ENCODE results near the gene PSMD14. TPM values are rescaled to one million over a fixed set of nuclear protein-coding genes. Genes with fewer than 3 reads are reported as not detected.

The PSMD14 gene
- total RNA-seq, 1 experiment from 2014 or later, result 81.1 TPM

DNA sequence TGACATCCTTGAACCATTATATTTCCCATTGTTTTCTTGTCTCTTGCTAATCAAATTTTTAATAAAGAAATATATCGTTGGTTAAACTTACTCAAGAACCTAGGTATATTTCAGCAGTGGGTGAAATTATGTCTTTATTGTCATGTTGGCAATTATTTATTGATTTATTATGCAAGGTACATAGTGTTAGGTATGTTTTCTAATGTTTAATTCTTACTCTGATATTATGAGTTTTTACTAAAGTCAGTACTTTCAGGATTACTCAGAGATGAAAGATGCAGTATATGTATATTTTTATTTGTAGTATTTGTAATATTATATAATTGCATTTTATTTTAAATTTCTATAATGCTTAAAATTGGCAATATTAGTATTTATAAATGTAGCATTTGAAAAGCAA is 46.9 kb downstream of the PSMD14 start:
- peaks cover 9% of the 10 kb centered on the region for H3K4me1 ChIP-seq
- POLR2A ChIA-PET, result no interaction called here
- Mint-ChIP-seq H3K27ac (ENCODE audit: unreplicated experiment) (no peak overlapping the region), H3K4me1 (ENCODE audit: low read depth, unreplicated experiment) (peaks cover 23% of the 10 kb centered on the region), H3K27me3 (ENCODE audit: insufficient read depth, unreplicated experiment) (no peaks in the 10 kb centered on the region), H3K9me3 (ENCODE audit: unreplicated experiment) (no peaks in the 10 kb centered on the region), H3K36me3 (ENCODE audit: insufficient read depth, unreplicated experiment) (no peaks in the 10 kb centered on the region), H3K4me3 (ENCODE audit: unreplicated experiment) (no peak overlapping the region)
- no peaks in the 10 kb centered on the region for H3K27me3 ChIP-seq (replicated peaks; ENCODE audit: control insufficient read depth, insufficient read depth, low read length)
- no peaks in the 10 kb centered on the region for H3K36me3 ChIP-seq (ENCODE audit: control insufficient read depth, insufficient read depth, low read length)
- H3K9me3 ChIP-seq, result no peaks in the 10 kb centered on the region; the same call in 1 of the 2 replicates
- H3K4me3 ChIP-seq (ENCODE audit: low read depth, low read length), result no peak overlapping the region
- intact Hi-C loops (cut with micrococcal nuclease; ENCODE audit: unreplicated experiment), result no loop called here
- TF ChIP-seq, protein P1, sequence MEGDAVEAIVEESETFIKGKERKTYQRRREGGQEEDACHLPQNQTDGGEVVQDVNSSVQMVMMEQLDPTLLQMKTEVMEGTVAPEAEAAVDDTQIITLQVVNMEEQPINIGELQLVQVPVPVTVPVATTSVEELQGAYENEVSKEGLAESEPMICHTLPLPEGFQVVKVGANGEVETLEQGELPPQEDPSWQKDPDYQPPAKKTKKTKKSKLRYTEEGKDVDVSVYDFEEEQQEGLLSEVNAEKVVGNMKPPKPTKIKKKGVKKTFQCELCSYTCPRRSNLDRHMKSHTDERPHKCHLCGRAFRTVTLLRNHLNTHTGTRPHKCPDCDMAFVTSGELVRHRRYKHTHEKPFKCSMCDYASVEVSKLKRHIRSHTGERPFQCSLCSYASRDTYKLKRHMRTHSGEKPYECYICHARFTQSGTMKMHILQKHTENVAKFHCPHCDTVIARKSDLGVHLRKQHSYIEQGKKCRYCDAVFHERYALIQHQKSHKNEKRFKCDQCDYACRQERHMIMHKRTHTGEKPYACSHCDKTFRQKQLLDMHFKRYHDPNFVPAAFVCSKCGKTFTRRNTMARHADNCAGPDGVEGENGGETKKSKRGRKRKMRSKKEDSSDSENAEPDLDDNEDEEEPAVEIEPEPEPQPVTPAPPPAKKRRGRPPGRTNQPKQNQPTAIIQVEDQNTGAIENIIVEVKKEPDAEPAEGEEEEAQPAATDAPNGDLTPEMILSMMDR (IDR thresholded peaks at IDR 0.05; ENCODE audit: insufficient read depth in 1 of 2, low read depth in 1 of 2, low read length in 1 of 2, severe bottlenecking in 1 of 2, unreplicated experiment in 1 of 2), result no peak
- CTCF ChIA-PET, result no interaction called here
- no TSS peak for BruUV-seq (replicated peaks)
- no peak for DNase-seq

DNA sequence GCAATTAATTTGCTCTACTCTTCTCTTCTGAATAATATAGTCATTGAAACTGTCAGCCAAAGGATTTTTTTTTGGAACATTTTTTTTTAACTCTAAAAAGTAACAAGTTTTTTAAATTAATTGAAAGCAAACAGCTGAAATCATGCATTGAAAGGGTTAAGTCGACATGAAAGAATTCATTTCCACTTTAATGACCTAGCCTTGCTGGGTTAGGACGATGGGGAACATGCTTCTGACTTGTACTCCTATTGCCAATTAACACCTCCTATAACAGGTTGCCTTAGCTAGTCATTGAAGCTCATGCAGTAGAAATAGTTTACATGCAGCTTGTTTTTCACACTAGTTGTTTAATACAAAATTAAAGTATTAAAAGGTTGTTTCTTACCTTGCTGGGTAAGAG is 47.8 kb downstream of the PSMD14 start:
- H3K27ac Mint-ChIP-seq (ENCODE audit: unreplicated experiment), result no peak overlapping the region
- H3K27me3 Mint-ChIP-seq (ENCODE audit: insufficient read depth, unreplicated experiment), result no peaks in the 10 kb centered on the region
- intact Hi-C loops (cut with micrococcal nuclease; ENCODE audit: unreplicated experiment), result no loop called here
- peaks cover 7% of the 10 kb centered on the region for H3K4me1 ChIP-seq
- ChIA-PET POLR2A (no interaction called here), CTCF (no interaction called here)
- no peaks in the 10 kb centered on the region for H3K27me3 ChIP-seq (replicated peaks; ENCODE audit: control insufficient read depth, insufficient read depth, low read length)
- H3K36me3 Mint-ChIP-seq (ENCODE audit: insufficient read depth, unreplicated experiment), result no peaks in the 10 kb centered on the region
- no peak for DNase-seq
- TF ChIP-seq, protein P1 (IDR thresholded peaks at IDR 0.05; ENCODE audit: insufficient read depth in 1 of 2, low read depth in 1 of 2, low read length in 1 of 2, severe bottlenecking in 1 of 2, unreplicated experiment in 1 of 2), result no peak
- no peaks in the 10 kb centered on the region for H3K36me3 ChIP-seq (ENCODE audit: control insufficient read depth, insufficient read depth, low read length)
- H3K4me3 ChIP-seq (ENCODE audit: low read depth, low read length), result no peak overlapping the region
- H3K9me3 Mint-ChIP-seq (ENCODE audit: unreplicated experiment), result no peaks in the 10 kb centered on the region
- H3K9me3 ChIP-seq, result no peaks in the 10 kb centered on the region; the same call in 1 of the 2 replicates
- BruUV-seq (replicated peaks), result no TSS peak
- H3K4me3 Mint-ChIP-seq (ENCODE audit: unreplicated experiment), result no peak overlapping the region
- H3K4me1 Mint-ChIP-seq (ENCODE audit: low read depth, unreplicated experiment), result peaks cover 17% of the 10 kb centered on the region

DNA sequence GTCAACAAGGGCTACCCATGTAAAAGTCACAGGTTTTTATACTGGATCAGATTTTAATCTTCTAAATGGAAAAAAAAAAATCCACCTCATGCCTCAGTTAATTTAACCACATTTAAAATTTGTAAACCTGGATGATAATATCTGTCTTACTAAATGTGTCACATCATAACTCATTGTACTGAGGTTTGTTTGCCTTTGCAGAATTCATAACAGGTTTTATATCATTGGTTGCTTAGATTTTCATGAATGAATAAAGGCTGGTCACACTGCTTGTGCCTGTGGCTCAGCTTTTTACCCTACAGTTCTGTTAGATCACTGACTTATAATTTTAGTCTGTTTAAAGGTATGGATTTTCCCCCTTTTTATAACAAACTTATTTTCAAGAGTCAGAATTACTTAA is 48.9 kb downstream of the PSMD14 start:
- H3K27me3 ChIP-seq (replicated peaks; ENCODE audit: control insufficient read depth, insufficient read depth, low read length), result no peaks in the 10 kb centered on the region
- ChIA-PET CTCF (no interaction called here), POLR2A (no interaction called here)
- H3K4me3 Mint-ChIP-seq (ENCODE audit: unreplicated experiment), result no peak overlapping the region
- H3K27me3 Mint-ChIP-seq (ENCODE audit: insufficient read depth, unreplicated experiment), result no peaks in the 10 kb centered on the region
- peaks cover 3% of the 10 kb centered on the region for H3K9me3 Mint-ChIP-seq (ENCODE audit: unreplicated experiment)
- BruUV-seq (replicated peaks), result no TSS peak
- peaks cover 7% of the 10 kb centered on the region for H3K4me1 Mint-ChIP-seq (ENCODE audit: low read depth, unreplicated experiment)
- no peak overlapping the region for H3K4me3 ChIP-seq (ENCODE audit: low read depth, low read length)
- no peaks in the 10 kb centered on the region for H3K36me3 Mint-ChIP-seq (ENCODE audit: insufficient read depth, unreplicated experiment)
- TF ChIP-seq, protein P1 (IDR thresholded peaks at IDR 0.05; ENCODE audit: insufficient read depth in 1 of 2, low read depth in 1 of 2, low read length in 1 of 2, severe bottlenecking in 1 of 2, unreplicated experiment in 1 of 2), result no peak
- peaks cover 5% of the 10 kb centered on the region; the same call in 1 of the 2 replicates for H3K9me3 ChIP-seq
- H3K36me3 ChIP-seq (ENCODE audit: control insufficient read depth, insufficient read depth, low read length), result no peaks in the 10 kb centered on the region
- intact Hi-C loops (cut with micrococcal nuclease; ENCODE audit: unreplicated experiment), result no loop called here
- no peak for DNase-seq
- H3K27ac Mint-ChIP-seq (ENCODE audit: unreplicated experiment), result no peak overlapping the region
- no peaks in the 10 kb centered on the region for H3K4me1 ChIP-seq
